Left lung (tissue), 10 donors: ENCODE results near the gene COX7A2L. TPM values are rescaled to one million over a fixed set of nuclear protein-coding genes. Genes with fewer than 3 reads are reported as not detected.
"Not testable (repeated sequence)": the region's sequence is repeated elsewhere in the genome, so short reads cannot be mapped to it uniquely, and the experiment has no call there.

Experiments
- ATAC-seq: fragments of 200-7000 bp; cut with Tn5 transposase; one replicate; pipeline ENCODE4 v1.9.1; 2020; ENCODE audit warnings: moderate library complexity
- DNase-seq, 4 donors: peaks; one replicate each; pipeline ENCODE4 v3.0.0-alpha.2; 2013 to 2020
- H3K27ac ChIP-seq, 2 donors: fragments of 200-600 bp; sonication (generic) in 1 of 2; one replicate each; pipeline versions ENCODE4 v1.5.0 to v1.8.0; 2020 to 2021
- H3K27me3 ChIP-seq, 2 donors: fragments of 200-600 bp; sonication (generic) in 1 of 2; one replicate each; pipeline versions ENCODE4 v1.5.0 to v1.8.0; 2020 to 2021
- H3K36me3 ChIP-seq, 2 donors: fragments of 200-600 bp; sonication (generic) in 1 of 2; one replicate each; pipeline versions ENCODE4 v1.5.0 to v1.8.0; 2020 to 2021
- H3K4me1 ChIP-seq, 2 donors: fragments of 200-600 bp; one replicate each; pipeline ENCODE4 v1.8.0; 2021
- H3K4me3 ChIP-seq, 2 donors: fragments of 200-600 bp; sonication (generic) in 1 of 2; one replicate each; pipeline versions ENCODE4 v1.5.0 to v1.8.0; 2020 to 2021; ENCODE audit warnings: mild to moderate bottlenecking in 1 of 2
- H3K9me3 ChIP-seq, 2 donors: fragments of 200-600 bp; sonication (generic) in 1 of 2; one replicate each; pipeline versions ENCODE4 v1.5.0 to v1.8.0; 2020 to 2021
- intact Hi-C, 2 donors: fragments of 100-400 bp; cut with DNase I; formaldehyde crosslinking; loops; one replicate each; pipeline versions ENCODE4 v1.11.2 to v1.14.2; 2022
- polyA plus RNA-seq, 6 donors: library from polyadenylated mRNA; unstranded; fragments of 120-200 nt; gene quantifications; one replicate each; pipeline ENCODE4 v1.2.1, GENCODE V29; 2013; ENCODE audit not compliant: insufficient read length in 6 of 6
- total RNA-seq, 2 donors: library from RNA; stranded (reverse); fragmentation: NEBNext Ultra II Directional; extraction: Animal tissue kit (Norgen Biotek cat#: 25700); gene quantifications; one replicate each; pipeline ENCODE4 v1.2.1, GENCODE V29; 2021
- TF ChIP-seq, protein P1 (sequence below), 2 donors: fragments of 200-600 bp; sonication (generic) in 1 of 2; IDR thresholded peaks; one replicate each; pipeline versions ENCODE4 v1.5.0 to v1.8.0; 2021; ENCODE audit warnings: antibody characterized with exemption in 2 of 2
- donor health status: DM: no; HTN: yes; CAD: no.
- donor health status: DM: no; HTN: no; CAD: no.

Gene COX7A2L
- total and polyA plus RNA-seq, 8 donors: 80.0 to 193 (median 171) TPM

DNA sequence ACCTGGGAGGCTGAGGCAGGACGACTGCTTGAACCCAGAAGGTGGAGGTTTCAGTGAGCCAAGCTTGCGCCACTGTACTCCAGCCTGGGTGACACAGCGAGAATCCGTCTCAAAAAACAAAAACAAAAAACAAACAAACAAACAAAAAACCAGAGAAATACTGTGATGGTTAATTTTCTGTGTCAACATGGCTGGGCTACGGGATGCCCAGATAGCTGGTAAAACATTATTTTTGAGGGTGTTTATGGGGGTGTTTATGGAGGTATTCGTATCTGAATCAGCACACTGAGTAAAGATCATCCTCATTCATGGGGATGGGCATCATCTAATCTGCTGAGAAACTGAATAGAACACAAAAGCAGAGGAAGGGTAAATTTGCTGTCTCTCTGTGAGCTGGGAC lies 40.8 kb upstream of the COX7A2L start:
- TF ChIP-seq, protein P1, sequence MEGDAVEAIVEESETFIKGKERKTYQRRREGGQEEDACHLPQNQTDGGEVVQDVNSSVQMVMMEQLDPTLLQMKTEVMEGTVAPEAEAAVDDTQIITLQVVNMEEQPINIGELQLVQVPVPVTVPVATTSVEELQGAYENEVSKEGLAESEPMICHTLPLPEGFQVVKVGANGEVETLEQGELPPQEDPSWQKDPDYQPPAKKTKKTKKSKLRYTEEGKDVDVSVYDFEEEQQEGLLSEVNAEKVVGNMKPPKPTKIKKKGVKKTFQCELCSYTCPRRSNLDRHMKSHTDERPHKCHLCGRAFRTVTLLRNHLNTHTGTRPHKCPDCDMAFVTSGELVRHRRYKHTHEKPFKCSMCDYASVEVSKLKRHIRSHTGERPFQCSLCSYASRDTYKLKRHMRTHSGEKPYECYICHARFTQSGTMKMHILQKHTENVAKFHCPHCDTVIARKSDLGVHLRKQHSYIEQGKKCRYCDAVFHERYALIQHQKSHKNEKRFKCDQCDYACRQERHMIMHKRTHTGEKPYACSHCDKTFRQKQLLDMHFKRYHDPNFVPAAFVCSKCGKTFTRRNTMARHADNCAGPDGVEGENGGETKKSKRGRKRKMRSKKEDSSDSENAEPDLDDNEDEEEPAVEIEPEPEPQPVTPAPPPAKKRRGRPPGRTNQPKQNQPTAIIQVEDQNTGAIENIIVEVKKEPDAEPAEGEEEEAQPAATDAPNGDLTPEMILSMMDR (IDR thresholded peaks at IDR 0.05): no peak
- no peak overlapping the region for H3K27ac ChIP-seq
- intact Hi-C loops: no loop called here
- H3K4me1 ChIP-seq: no peaks in the 10 kb centered on the region
- H3K36me3 ChIP-seq: no peaks in the 10 kb centered on the region
- H3K4me3 ChIP-seq: no peak overlapping the region
- DNase-seq: no peak
- H3K27me3 ChIP-seq: no peaks in the 10 kb centered on the region
- no peak for ATAC-seq
- no peaks in the 10 kb centered on the region for H3K9me3 ChIP-seq

DNA sequence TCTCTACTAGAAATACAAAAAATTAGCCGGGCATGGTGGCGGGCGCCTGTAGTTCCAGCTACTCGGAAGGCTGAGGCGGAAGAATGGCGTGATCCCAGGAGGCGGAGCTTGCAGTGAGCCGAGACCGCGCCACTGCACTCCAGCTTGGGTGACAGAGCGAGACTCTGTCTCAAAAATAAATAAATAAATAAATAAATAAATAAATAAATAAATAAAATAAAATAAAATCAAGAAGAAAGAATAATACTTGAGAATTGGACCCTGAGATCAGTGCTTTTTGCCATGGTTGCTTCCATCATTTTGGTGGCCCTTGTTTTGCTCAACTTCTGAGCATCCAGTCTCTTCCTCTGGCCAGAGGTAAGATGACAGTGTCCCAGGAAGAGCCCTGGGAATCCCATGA lies 37.0 kb upstream of the COX7A2L start:
- H3K4me3 ChIP-seq: not testable (repeated sequence)

DNA sequence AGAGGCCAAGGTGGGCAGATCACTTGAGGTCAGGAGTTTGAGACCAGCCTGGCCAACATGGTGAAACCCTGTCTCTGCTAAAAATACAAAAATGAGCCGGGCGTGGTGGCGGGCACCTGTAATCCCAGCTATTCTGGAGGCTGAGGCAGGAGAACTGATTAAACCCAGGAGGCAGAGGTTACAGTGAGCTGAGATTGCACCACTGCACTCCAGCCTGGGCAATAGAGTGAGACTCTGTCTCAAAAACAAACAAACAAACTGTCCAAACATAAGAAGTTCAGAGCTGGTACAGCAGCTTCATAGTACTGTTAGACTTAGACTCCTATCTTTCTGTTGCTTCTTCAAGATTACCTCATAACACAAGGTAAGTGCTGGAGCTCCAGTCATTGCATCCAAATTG lies 32.3 kb upstream of the COX7A2L start:
- DNase-seq, H3K9me3 ChIP-seq: not testable (repeated sequence)

More for the DNA sequence above, 37.0 kb upstream of the COX7A2L start:
- H3K36me3 ChIP-seq, H3K27ac ChIP-seq, ATAC-seq, H3K4me1 ChIP-seq, H3K9me3 ChIP-seq, H3K27me3 ChIP-seq, DNase-seq, intact Hi-C loops: not testable (repeated sequence)

GRCh38 chr2:42392191-42392590 lies 31.2 kb upstream of the COX7A2L start:
- H3K9me3 ChIP-seq: no peaks in the 10 kb centered on the region
- no peaks in the 10 kb centered on the region for H3K27me3 ChIP-seq
- intact Hi-C loops: no loop called here
- DNase-seq: no peak
- no peaks in the 10 kb centered on the region for H3K4me1 ChIP-seq
- TF ChIP-seq, protein P1 (IDR thresholded peaks at IDR 0.05): no peak
- no peaks in the 10 kb centered on the region for H3K36me3 ChIP-seq
- no peak for ATAC-seq
- no peak overlapping the region for H3K4me3 ChIP-seq
- H3K27ac ChIP-seq: no peak overlapping the region

More for the DNA sequence above, 32.3 kb upstream of the COX7A2L start:
- H3K4me3 ChIP-seq, ATAC-seq, H3K4me1 ChIP-seq, H3K27me3 ChIP-seq, intact Hi-C loops, H3K27ac ChIP-seq, H3K36me3 ChIP-seq: not testable (repeated sequence)

GRCh38 chr2:42390401-42390969 lies 29.5 kb upstream of the COX7A2L start:
- DNase-seq (no peak), ATAC-seq (no peak)
- H3K4me3 ChIP-seq: no peak overlapping the region
- intact Hi-C loops: no loop called here
- no peaks in the 10 kb centered on the region for H3K4me1 ChIP-seq
- no peak overlapping the region for H3K27ac ChIP-seq
- no peaks in the 10 kb centered on the region for H3K36me3 ChIP-seq
- H3K27me3 ChIP-seq: no peaks in the 10 kb centered on the region
- TF ChIP-seq, protein P1 (IDR thresholded peaks at IDR 0.05): no peak
- no peaks in the 10 kb centered on the region for H3K9me3 ChIP-seq

GRCh38 chr2:42386682-42387081 lies 25.7 kb upstream of the COX7A2L start:
- ATAC-seq: no peak
- no peaks in the 10 kb centered on the region for H3K36me3 ChIP-seq
- no peak overlapping the region for H3K27ac ChIP-seq
- no peaks in the 10 kb centered on the region for H3K9me3 ChIP-seq
- intact Hi-C loops: no loop called here
- no peaks in the 10 kb centered on the region for H3K27me3 ChIP-seq
- no peak overlapping the region for H3K4me3 ChIP-seq
- no peaks in the 10 kb centered on the region for H3K4me1 ChIP-seq
- no peak for DNase-seq
- TF ChIP-seq, protein P1 (IDR thresholded peaks at IDR 0.05): peak; percentile 15 to 25
